B cell (primary cell): ENCODE measurements around the gene ZNF565. TPM values are rescaled to one million over a fixed set of nuclear protein-coding genes. Genes with fewer than 3 reads are reported as not detected.
"Not testable (repeated sequence)": the region's sequence is repeated elsewhere in the genome, so short reads cannot be mapped to it uniquely, and the experiment has no call there.

Source experiments
- ATAC-seq: fragments of 200-7000 bp; cut with Tn5 transposase; one replicate; pipeline ENCODE4 v1.10.0; 2021; ENCODE audit warnings: low read depth, mild to moderate bottlenecking, moderate number of reproducible peaks, moderate library complexity
- CTCF ChIA-PET: fragments of 350-600 bp; sonication (Branson Sonifier 250); formaldehyde crosslinking; loops from one replicate; lab custom pipeline; 2021; ENCODE audit warnings: antibody characterized with exemption, inconsistent platforms; lab: Charles Lee
- POLR2A ChIA-PET: fragments of 350-600 bp; sonication (Branson Sonifier 250); formaldehyde crosslinking; loops from one replicate; lab custom pipeline; 2021; ENCODE audit warnings: antibody characterized with exemption; lab: Charles Lee
- DNase-seq: peaks from one replicate; pipeline ENCODE4 v3.0.0; 2013
- H2AFZ ChIP-seq: 2 replicates; pipeline ENCODE4 v1.6.1; 2012; ENCODE audit warnings: mild to moderate bottlenecking, low read depth, low read length; ENCODE audit not compliant: insufficient read depth, poor library complexity, severe bottlenecking
- H3K27ac ChIP-seq, 2 donors: 1 replicate in 1 of 2; 2 replicates in 1 of 2; pipeline ENCODE4 v1.5.1; 2012 to 2013; ENCODE audit warnings: low read length in 2 of 2, mild to moderate bottlenecking in 2 of 2, moderate library complexity in 1 of 2
- H3K27me3 ChIP-seq, 4 experiments: fragments of 200-600 bp in 1 of 4; sonication (generic) in 1 of 4; replicated peaks in 1 of 4; 1 replicate in 2 of 4; 2 replicates in 2 of 4; pipeline versions ENCODE4 v1.6.1 to v1.7.0; 2013 to 2016; ENCODE audit warnings: low read length in 3 of 4, mild to moderate bottlenecking in 2 of 4, mixed read lengths in 1 of 4, moderate library complexity in 1 of 4; ENCODE audit not compliant: insufficient read depth in 4 of 4, control insufficient read depth in 3 of 4; ENCODE audit errors: control extremely low read depth in 1 of 4
- H3K36me3 ChIP-seq, 2 experiments: replicated peaks in 1 of 2; 1 replicate in 1 of 2; 2 replicates in 1 of 2; pipeline versions ENCODE4 v1.6.1 to v1.7.1; 2013; ENCODE audit warnings: low read length in 1 of 2; ENCODE audit not compliant: insufficient read depth in 2 of 2, control insufficient read depth in 1 of 2; ENCODE audit errors: control extremely low read depth in 1 of 2, extremely low read depth in 1 of 2
- H3K4me1 ChIP-seq, 2 donors: fragments of 200-600 bp in 1 of 2; sonication (generic) in 1 of 2; 1 replicate in 1 of 2; 2 replicates in 1 of 2; pipeline versions ENCODE4 v1.5.1 to v1.6.1; 2013 to 2017; ENCODE audit warnings: low read length in 2 of 2; ENCODE audit not compliant: control insufficient read depth in 2 of 2, insufficient read depth in 2 of 2
- H3K4me2 ChIP-seq: replicated peaks from 2 replicates; pipeline ENCODE3; 2012; ENCODE audit warnings: mild to moderate bottlenecking, low read depth, low read length; ENCODE audit not compliant: poor library complexity, severe bottlenecking
- H3K4me3 ChIP-seq, 5 experiments: fragments of 200-600 bp in 1 of 5; sonication (generic) in 1 of 5; 1 replicate in 3 of 5; 2 replicates in 2 of 5; pipeline versions ENCODE4 v1.5.1 to v1.7.0; 2011 to 2016; ENCODE audit warnings: low read length in 4 of 5, mild to moderate bottlenecking in 4 of 5, low read depth in 2 of 5, control low read depth in 1 of 5, moderate library complexity in 1 of 5; ENCODE audit not compliant: insufficient read depth in 1 of 5; ENCODE audit errors: control extremely low read depth in 1 of 5, extremely low read depth in 1 of 5
- H3K79me2 ChIP-seq: fragments of 200-600 bp; sonication (generic); one replicate; pipeline ENCODE4 v1.6.0; 2016; ENCODE audit warnings: low read length; ENCODE audit not compliant: control insufficient read depth, insufficient read depth
- H3K9ac ChIP-seq: fragments of 200-600 bp; sonication (generic); 2 replicates; pipeline ENCODE4 v1.6.1; 2017; ENCODE audit warnings: mild to moderate bottlenecking, low read length, moderate library complexity
- H3K9me3 ChIP-seq, 3 donors: one replicate each; pipeline versions ENCODE4 v1.6.1 to v1.7.1; 2013; ENCODE audit warnings: low read length in 2 of 3; ENCODE audit not compliant: control insufficient read depth in 2 of 3, insufficient read depth in 1 of 3; ENCODE audit errors: control extremely low read depth in 1 of 3
- H4K20me1 ChIP-seq: 2 replicates; pipeline ENCODE4 v1.6.0; 2012; ENCODE audit warnings: mild to moderate bottlenecking, low read length; ENCODE audit not compliant: insufficient read depth, control insufficient read depth, poor library complexity, severe bottlenecking
- H3K27ac Mint-ChIP-seq: one replicate; pipeline ENCODE4 v1.8.0; 2021; ENCODE audit warnings: mixed read lengths
- H3K27me3 Mint-ChIP-seq: one replicate; pipeline ENCODE4 v1.8.0; 2021; ENCODE audit warnings: mixed read lengths
- H3K4me1 Mint-ChIP-seq: one replicate; pipeline ENCODE4 v1.8.0; 2021; ENCODE audit warnings: mixed read lengths
- H3K4me3 Mint-ChIP-seq: one replicate; pipeline ENCODE4 v1.8.0; 2021; ENCODE audit warnings: mixed read lengths
- H3K9me3 Mint-ChIP-seq: one replicate; pipeline ENCODE4 v1.8.0; 2022; ENCODE audit warnings: mixed read lengths; ENCODE audit not compliant: insufficient read depth
- CTCF ChIP-seq: fragments of 200-600 bp; IDR thresholded peaks from one replicate; pipeline ENCODE4 v1.8.0; 2022; ENCODE audit warnings: antibody characterized with exemption, mild to moderate bottlenecking
- EZH2 ChIP-seq: IDR thresholded peaks from 2 replicates; pipeline ENCODE4 v1.6.1; 2012; ENCODE audit warnings: borderline replicate concordance, low read depth, mild to moderate bottlenecking, moderate library complexity, low read length; ENCODE audit not compliant: insufficient read depth, poor library complexity, severe bottlenecking
- WGBS: methylation state at CpG from one replicate; pipeline ENCODE4 v1.1.5; 2013; ENCODE audit warnings: missing lambda C conversion rate; ENCODE audit not compliant: insufficient coverage; 5-methylcytosine and 5-hydroxymethylcytosine counted together
- intact Hi-C: fragments of 100-400 bp; cut with micrococcal nuclease; formaldehyde crosslinking; loops from one replicate; pipeline ENCODE4 v1.10.0; 2022
- polyA plus RNA-seq: library from polyadenylated mRNA; depleted of rRNA; stranded (reverse); fragments of >200 nt; gene quantifications from 2 replicates; pipeline ENCODE4 v1.2.3, GENCODE V29; 2012
- total RNA-seq, 2 donors: library from RNA; stranded (reverse); fragments of 120-200 nt in 1 of 2; gene quantifications; 1 replicate in 1 of 2; 2 replicates in 1 of 2; pipeline versions ENCODE4 v1.2.3 to v1.2.4, GENCODE V29; 2013 to 2022

Gene ZNF565
- total and polyA plus RNA-seq, 2 donors (not counting 1 experiment from before 2014, with no cell fraction given): 2.9 to 5.2 TPM

- no peaks in the 10 kb centered on the region for H3K9me3 ChIP-seq
- H3K79me2 ChIP-seq: peaks cover 6% of the 10 kb centered on the region
- CTCF ChIA-PET: no interaction called here
- H3K4me1 Mint-ChIP-seq: peaks cover 4% of the 10 kb centered on the region
- intact Hi-C loops: no loop called here
- peaks cover 0 to 6% of the 10 kb centered on the region in 2 donors for H3K4me1 ChIP-seq
- POLR2A ChIA-PET: no interaction called here
- 93% methylated on average over 2 of the region's 2 CpGs for WGBS
- no peaks in the 10 kb centered on the region for H4K20me1 ChIP-seq
- H3K27ac ChIP-seq: no peak overlapping the region
- no peaks in the 10 kb centered on the region for H3K9me3 Mint-ChIP-seq
- no peaks in the 10 kb centered on the region for H3K27me3 Mint-ChIP-seq
- H3K4me3 ChIP-seq: no peak overlapping the region
- H3K4me3 Mint-ChIP-seq: no peak overlapping the region
- H3K27me3 ChIP-seq: no peaks in the 10 kb centered on the region
- TF ChIP-seq EZH2 (no peak), CTCF (no peak)
- H3K27ac Mint-ChIP-seq: no peak overlapping the region
- H3K36me3 ChIP-seq: peaks cover 0 to 9% of the 10 kb centered on the region in 2 experiments
- DNase-seq (no peak), ATAC-seq (no peak)
- H3K4me2 ChIP-seq: no peak overlapping the region
- H3K9ac ChIP-seq: no peak overlapping the region
- no peak overlapping the region for H2AFZ ChIP-seq
These were observed 16.3 kb downstream of the ZNF565 start for GRCh38 chr19:36198119-36198518.

GRCh38 chr19:36196249-36196648 is 18.2 kb downstream of the ZNF565 start:
- Mint-ChIP-seq H3K4me1 (peaks cover 4% of the 10 kb centered on the region), H3K27me3 (no peaks in the 10 kb centered on the region), H3K27ac (no peak overlapping the region), H3K9me3 (no peaks in the 10 kb centered on the region), H3K4me3 (no peak overlapping the region)
- Histone ChIP-seq H3K4me1 (peaks cover 0 to 6% of the 10 kb centered on the region in 2 donors), H4K20me1 (no peaks in the 10 kb centered on the region), H3K4me3 (no peak overlapping the region), H3K9me3 (no peaks in the 10 kb centered on the region), H3K27ac (no peak overlapping the region), H2AFZ (no peak overlapping the region), H3K79me2 (no peaks in the 10 kb centered on the region), H3K27me3 (no peaks in the 10 kb centered on the region), H3K4me2 (no peak overlapping the region), H3K9ac (no peak overlapping the region), H3K36me3 (peaks cover 0 to 9% of the 10 kb centered on the region in 2 experiments)
- POLR2A ChIA-PET: no interaction called here
- ATAC-seq (no peak), DNase-seq (no peak)
- intact Hi-C loops: no loop called here
- TF ChIP-seq CTCF (no peak), EZH2 (no peak)
- CTCF ChIA-PET: no interaction called here
- 75% methylated on average over 2 of the region's 2 CpGs for WGBS

- ATAC-seq, H3K9ac ChIP-seq, H3K27me3 Mint-ChIP-seq, H3K36me3 ChIP-seq, H3K4me2 ChIP-seq, H3K9me3 Mint-ChIP-seq, H2AFZ ChIP-seq, DNase-seq, H3K27ac Mint-ChIP-seq, H3K79me2 ChIP-seq, H3K27ac ChIP-seq, H3K4me1 ChIP-seq, H3K4me3 ChIP-seq, CTCF ChIA-PET, H3K4me3 Mint-ChIP-seq, H3K4me1 Mint-ChIP-seq, POLR2A ChIA-PET, H4K20me1 ChIP-seq, intact Hi-C loops, H3K9me3 ChIP-seq, H3K27me3 ChIP-seq: not testable (repeated sequence)
- WGBS: 80% methylated on average over 1 of the region's 5 CpGs
These were observed 27.7 kb downstream of the ZNF565 start for GRCh38 chr19:36186722-36187121.
